ENCODE data around the gene SYT14. TPM values are rescaled to one million over a fixed set of nuclear protein-coding genes. Genes with fewer than 3 reads are reported as not detected.
"Not testable (repeated sequence)": the region's sequence is repeated elsewhere in the genome, so short reads cannot be mapped to it uniquely, and the experiment has no call there.

SYT14 gene
- polyA plus RNA-seq, 3 donors: 0.39 to 0.45 (median 0.42) TPM

DNA sequence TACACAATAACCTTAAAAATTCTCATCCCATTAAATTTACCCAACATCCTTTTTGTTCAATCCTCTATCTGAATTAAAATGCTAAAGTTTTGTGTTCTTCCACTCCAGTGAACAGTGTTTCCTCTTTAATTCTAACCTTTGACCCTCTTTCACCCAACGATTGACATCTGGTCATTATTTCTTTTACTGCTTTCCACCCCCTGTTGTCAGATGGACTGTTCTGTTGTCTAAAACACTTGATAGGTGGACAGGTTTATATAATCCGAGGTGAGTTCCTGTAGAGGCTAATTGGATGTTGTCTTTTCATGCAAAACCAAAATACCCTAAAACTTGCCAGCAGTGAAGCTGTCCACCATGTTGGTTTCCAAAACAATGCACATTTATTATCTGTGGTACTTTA is 221.2 kb downstream of the SYT14 start:
- DNase-seq (ENCODE audit: extremely low read depth in 1 of 11, low read depth in 9 of 11, low spot score in 4 of 11): no peak

- no peak for DNase-seq (ENCODE audit: extremely low read depth in 1 of 11, low read depth in 9 of 11, low spot score in 4 of 11)
Observed at GRCh38 chr1:210170220-210170619, 232.2 kb downstream of the SYT14 start.

- no peak for DNase-seq (ENCODE audit: extremely low read depth in 1 of 11, low read depth in 9 of 11, low spot score in 4 of 11)
Observed at GRCh38 chr1:210174133-210174532, 236.1 kb downstream of the SYT14 start.

DNA sequence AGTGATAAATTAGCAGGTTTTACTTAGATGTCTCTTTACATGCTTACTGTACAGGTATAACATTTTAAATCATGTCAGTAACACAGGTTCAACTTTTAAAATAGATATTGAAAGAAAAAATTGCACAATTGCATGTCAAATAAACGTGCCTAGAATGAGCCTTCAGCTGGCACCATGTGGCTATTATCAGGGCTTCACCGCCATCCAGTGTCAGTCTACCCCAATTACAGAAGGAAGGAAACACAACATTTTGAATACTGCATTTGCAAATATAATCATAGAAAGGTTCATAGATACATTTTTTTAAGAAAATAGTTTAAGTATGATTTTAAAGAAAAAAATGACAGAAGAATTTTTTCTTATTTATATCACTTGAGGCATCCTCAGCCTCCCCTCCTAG is 247.0 kb downstream of the SYT14 start:
- no peak for DNase-seq (ENCODE audit: extremely low read depth in 1 of 11, low read depth in 9 of 11, low spot score in 4 of 11)

DNA sequence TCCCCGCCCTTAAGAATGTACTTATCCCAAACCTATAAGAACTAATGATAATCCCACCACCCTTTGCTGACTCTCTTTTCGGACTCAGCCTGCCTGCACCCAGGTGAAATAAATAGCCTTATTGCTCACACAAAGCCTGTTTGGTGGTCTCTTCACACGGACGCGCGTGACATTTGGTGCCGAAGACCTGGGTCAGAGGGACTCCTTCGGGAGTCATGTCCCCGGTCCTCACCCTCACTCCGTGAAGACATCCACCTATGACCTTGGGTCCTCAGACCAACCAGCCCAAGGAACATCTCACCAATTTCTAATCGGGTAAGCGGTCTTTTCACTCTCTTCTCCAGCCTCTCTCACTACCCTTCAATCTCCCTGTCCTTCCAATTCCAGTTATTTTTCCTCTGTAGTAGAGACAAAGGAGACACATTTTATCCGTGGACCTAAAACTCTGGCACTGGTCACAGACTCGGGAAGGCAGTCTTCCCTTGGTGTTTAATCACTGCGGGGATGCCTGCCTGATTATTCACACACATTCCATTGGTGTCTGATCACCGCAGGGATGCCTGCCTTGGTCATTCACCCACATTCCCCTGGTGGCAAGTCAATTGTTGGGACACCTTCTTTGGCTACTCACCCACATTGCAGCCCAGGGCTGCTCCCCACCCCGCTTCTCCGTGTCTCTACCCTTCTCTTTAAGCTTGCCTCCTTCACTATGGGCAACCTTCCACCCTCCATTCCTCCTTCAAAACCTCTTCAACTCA is 250.0 kb downstream of the SYT14 start:
- not testable (repeated sequence) for DNase-seq (ENCODE audit: extremely low read depth in 1 of 11, low read depth in 9 of 11, low spot score in 4 of 11)

DNA sequence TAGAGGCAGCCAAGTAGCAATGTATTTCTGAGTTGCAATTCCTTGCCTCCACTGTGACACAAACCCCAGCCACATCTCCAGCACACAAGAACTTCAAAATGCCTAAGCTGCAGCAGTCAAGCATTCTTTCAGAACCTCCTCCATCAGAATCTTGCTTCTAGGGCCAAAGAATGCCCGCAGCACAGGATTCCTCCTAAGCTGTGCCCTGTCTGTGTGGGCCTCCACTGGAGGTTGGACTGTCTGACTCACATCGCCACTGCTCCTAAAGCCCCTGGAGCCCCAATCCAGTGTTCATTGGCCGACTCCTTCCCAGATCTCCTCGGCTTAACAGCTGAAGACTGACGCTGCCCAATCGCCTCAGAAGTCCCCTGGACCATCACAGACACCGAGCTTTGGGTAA is 251.4 kb downstream of the SYT14 start:
- DNase-seq (ENCODE audit: extremely low read depth in 1 of 11, low read depth in 9 of 11, low spot score in 4 of 11): no peak

- no peak for DNase-seq (ENCODE audit: extremely low read depth in 1 of 11, low read depth in 9 of 11, low spot score in 4 of 11)
Observed at GRCh38 chr1:210195635-210196160, 257.7 kb downstream of the SYT14 start.

DNA sequence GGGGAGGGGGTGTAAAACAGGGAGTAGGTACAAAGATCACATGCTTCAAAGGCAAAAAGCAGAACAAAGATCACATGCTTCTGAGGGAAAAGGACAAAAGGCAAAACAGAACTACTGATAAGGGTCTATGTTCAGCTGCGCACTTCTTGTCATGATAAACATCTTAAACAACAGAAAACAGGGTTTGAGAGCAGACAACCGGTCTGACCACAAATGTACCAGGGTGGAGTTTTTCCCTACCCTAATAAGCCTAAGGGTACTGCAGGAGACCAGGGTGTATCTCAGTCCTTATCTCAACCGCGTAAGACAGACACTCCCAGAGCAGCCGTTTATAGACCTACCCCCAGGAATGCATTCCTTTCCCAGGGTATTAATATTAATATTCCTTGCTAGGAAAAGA is 258.2 kb downstream of the SYT14 start:
- not testable (repeated sequence) for DNase-seq (ENCODE audit: extremely low read depth in 1 of 11, low read depth in 9 of 11, low spot score in 4 of 11)

- DNase-seq (ENCODE audit: extremely low read depth in 1 of 11, low read depth in 9 of 11, low spot score in 4 of 11): no peak
Observed at GRCh38 chr1:210198840-210199239, 260.8 kb downstream of the SYT14 start.

- no peak for DNase-seq (ENCODE audit: extremely low read depth in 1 of 11, low read depth in 9 of 11, low spot score in 4 of 11)
Observed at GRCh38 chr1:210200124-210200736, 262.2 kb downstream of the SYT14 start.

DNA sequence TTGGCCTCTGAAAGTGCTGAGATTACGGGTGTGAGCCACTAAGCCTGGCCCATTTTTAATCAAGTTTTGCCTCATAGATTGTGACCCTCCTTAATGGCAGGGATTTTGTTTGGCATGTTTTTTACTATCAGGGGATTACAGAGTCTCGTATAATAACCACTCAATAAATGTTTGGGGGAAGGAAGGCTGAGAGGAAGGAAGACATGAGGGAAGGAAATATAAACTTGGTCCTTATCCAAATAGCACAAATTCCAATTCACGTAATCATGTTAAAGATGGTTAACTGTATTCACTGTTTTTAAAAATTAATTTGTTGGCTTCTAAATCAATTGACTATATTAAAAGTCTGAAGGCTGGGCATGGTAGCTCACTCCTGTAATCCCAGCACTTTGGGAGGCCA is 263.7 kb downstream of the SYT14 start:
- DNase-seq (ENCODE audit: extremely low read depth in 1 of 11, low read depth in 9 of 11, low spot score in 4 of 11): no peak

GRCh38 chr1:210207597-210208450 is 269.8 kb downstream of the SYT14 start:
- no peak for DNase-seq (ENCODE audit: extremely low read depth in 1 of 11, low read depth in 9 of 11, low spot score in 4 of 11)

- DNase-seq (ENCODE audit: extremely low read depth in 1 of 11, low read depth in 9 of 11, low spot score in 4 of 11): no peak
Observed at GRCh38 chr1:210213335-210213734, 275.3 kb downstream of the SYT14 start.

GRCh38 chr1:210214573-210215409 is 276.8 kb downstream of the SYT14 start:
- no peak for DNase-seq (ENCODE audit: extremely low read depth in 1 of 11, low read depth in 9 of 11, low spot score in 4 of 11)

DNA sequence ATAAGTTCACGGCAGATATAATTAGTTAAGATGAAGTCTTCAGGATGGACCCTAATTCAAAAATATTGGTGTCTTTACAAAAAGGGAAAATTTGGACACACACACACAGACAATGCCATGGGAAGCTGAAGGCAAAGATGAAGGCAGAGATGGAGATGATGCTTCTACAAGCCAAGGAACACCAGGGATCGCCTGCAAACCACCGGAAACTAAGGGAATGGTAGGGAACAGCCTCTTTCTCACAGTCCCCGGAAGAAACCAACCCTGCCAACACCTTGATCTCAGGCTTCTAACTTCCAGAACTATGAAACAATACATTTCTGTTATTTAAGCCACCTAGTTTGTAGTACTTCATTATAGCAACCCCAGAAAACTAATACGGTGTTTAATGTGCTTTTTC is 279.5 kb downstream of the SYT14 start:
- no peak for DNase-seq (ENCODE audit: extremely low read depth in 1 of 11, low read depth in 9 of 11, low spot score in 4 of 11)

DNA sequence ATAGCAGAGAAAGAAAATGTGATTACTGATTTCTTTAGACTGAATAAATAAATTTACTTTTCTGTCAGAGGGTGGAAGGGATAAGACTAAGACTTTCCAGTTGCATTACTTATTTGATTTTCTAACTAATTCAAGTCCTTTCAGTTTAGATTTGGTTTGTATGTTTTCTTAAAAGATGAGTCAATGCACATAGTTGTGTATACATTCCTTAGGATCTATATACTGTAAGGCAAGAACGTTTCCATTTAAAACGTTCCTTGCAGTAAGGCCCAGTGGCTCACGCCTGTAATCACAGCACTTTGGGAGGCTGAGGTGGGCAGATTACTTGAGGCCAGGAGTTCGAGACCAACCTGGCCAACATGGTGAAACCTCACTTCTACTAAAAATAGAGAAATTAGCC is 280.0 kb downstream of the SYT14 start:
- no peak for DNase-seq (ENCODE audit: extremely low read depth in 1 of 11, low read depth in 9 of 11, low spot score in 4 of 11)
